Activated T-cell treated with anti-CD3 and anti-CD28 coated beads, Interleukin-2, amount 50 U/mL, for 72 hours (primary cell): ENCODE data around the gene SHROOM3. TPM values are rescaled to one million over a fixed set of nuclear protein-coding genes. Genes with fewer than 3 reads are reported as not detected.

Experiments used
- ATAC-seq, 2 donors: fragments of 150-1000 bp; cut with Tn5 transposase; replicated peaks in 1 of 2; 2 replicates each; pipeline ENCODE4 v1.10.0; 2021; ENCODE audit warnings: moderate library complexity in 2 of 2, mild to moderate bottlenecking in 1 of 2
- DNase-seq, 2 donors: peaks; one replicate each; pipeline ENCODE4 v3.0.0; 2021 to 2022; ENCODE audit warnings: mixed read lengths in 1 of 2
- H3K27ac Mint-ChIP-seq: one replicate; pipeline ENCODE4 v1.8.0; 2022; ENCODE audit warnings: mild to moderate bottlenecking, moderate library complexity, mixed read lengths
- H3K27me3 Mint-ChIP-seq: one replicate; pipeline ENCODE4 v1.8.0; 2022; ENCODE audit warnings: low read depth, mixed read lengths
- H3K36me3 Mint-ChIP-seq, 2 donors: one replicate each; pipeline ENCODE4 v1.8.0; 2022; ENCODE audit warnings: mixed read lengths in 2 of 2, mild to moderate bottlenecking in 1 of 2; ENCODE audit not compliant: insufficient read depth in 2 of 2
- H3K4me1 Mint-ChIP-seq: one replicate; pipeline ENCODE4 v1.8.0; 2022; ENCODE audit warnings: low read depth, mixed read lengths
- H3K4me3 Mint-ChIP-seq, 2 donors: one replicate each; pipeline ENCODE4 v1.8.0; 2022; ENCODE audit warnings: mild to moderate bottlenecking in 2 of 2, mixed read lengths in 2 of 2, moderate library complexity in 2 of 2
- H3K9me3 Mint-ChIP-seq, 2 donors: one replicate each; pipeline ENCODE4 v1.8.0; 2022; ENCODE audit warnings: mixed read lengths in 2 of 2
- total RNA-seq, 2 donors: library from RNA; stranded (reverse); gene quantifications; one replicate each; pipeline ENCODE4 v1.2.3, GENCODE V29; 2022

SHROOM3 gene
- total RNA-seq, 2 donors from 2014 or later, result 0.09 to 0.10 TPM

GRCh38 chr4:76540486-76540885 is 105.5 kb downstream of the SHROOM3 start:
- DNase-seq (no peak), ATAC-seq (no peak)
- Mint-ChIP-seq H3K27me3 (no peaks in the 10 kb centered on the region), H3K4me3 (no peak overlapping the region), H3K36me3 (peaks cover 0 to 2% of the 10 kb centered on the region in 2 donors), H3K4me1 (peaks cover 9% of the 10 kb centered on the region), H3K27ac (no peak overlapping the region), H3K9me3 (no peaks in the 10 kb centered on the region)

GRCh38 chr4:76543378-76543777 is 108.3 kb downstream of the SHROOM3 start:
- Mint-ChIP-seq H3K36me3 (peaks cover 0 to 2% of the 10 kb centered on the region in 2 donors), H3K27me3 (no peaks in the 10 kb centered on the region), H3K4me3 (no peak overlapping the region), H3K9me3 (no peaks in the 10 kb centered on the region), H3K4me1 (peaks cover 12% of the 10 kb centered on the region), H3K27ac (no peak overlapping the region)
- ATAC-seq (no peak), DNase-seq (no peak)

- H3K9me3 Mint-ChIP-seq, result no peaks in the 10 kb centered on the region
- no peak overlapping the region for H3K27ac Mint-ChIP-seq
- H3K27me3 Mint-ChIP-seq, result no peaks in the 10 kb centered on the region
- DNase-seq, result no peak
- peaks cover 0 to 2% of the 10 kb centered on the region in 2 donors for H3K36me3 Mint-ChIP-seq
- ATAC-seq, result no peak
- H3K4me3 Mint-ChIP-seq, result peak overlapping the region; percentile 29 to 61
- peaks cover 12% of the 10 kb centered on the region for H3K4me1 Mint-ChIP-seq
Measured at GRCh38 chr4:76544725-76545124, 109.7 kb downstream of the SHROOM3 start.

- H3K27me3 Mint-ChIP-seq, result no peaks in the 10 kb centered on the region
- H3K27ac Mint-ChIP-seq, result no peak overlapping the region
- H3K4me1 Mint-ChIP-seq, result peaks cover 12% of the 10 kb centered on the region
- peak overlapping the region; percentile 29 to 61 for H3K4me3 Mint-ChIP-seq
- DNase-seq (no peak), ATAC-seq (peak; percentile 9 to 31)
- peaks cover 0 to 2% of the 10 kb centered on the region in 2 donors for H3K36me3 Mint-ChIP-seq
- H3K9me3 Mint-ChIP-seq, result no peaks in the 10 kb centered on the region
Measured at GRCh38 chr4:76545226-76545884, 110.3 kb downstream of the SHROOM3 start.

- Mint-ChIP-seq H3K4me1 (peaks cover 12% of the 10 kb centered on the region), H3K4me3 (no peak overlapping the region), H3K27me3 (no peaks in the 10 kb centered on the region), H3K36me3 (peaks cover 0 to 2% of the 10 kb centered on the region in 2 donors), H3K9me3 (no peaks in the 10 kb centered on the region), H3K27ac (no peak overlapping the region)
- DNase-seq (no peak), ATAC-seq (no peak)
Measured at GRCh38 chr4:76546327-76546726, 111.3 kb downstream of the SHROOM3 start.

- Mint-ChIP-seq H3K4me1 (peaks cover 12% of the 10 kb centered on the region), H3K4me3 (no peak overlapping the region), H3K27ac (no peak overlapping the region), H3K9me3 (no peaks in the 10 kb centered on the region), H3K27me3 (no peaks in the 10 kb centered on the region), H3K36me3 (peaks cover 0 to 2% of the 10 kb centered on the region in 2 donors)
- ATAC-seq (no peak), DNase-seq (no peak)
Measured at GRCh38 chr4:76546759-76547742, 112.0 kb downstream of the SHROOM3 start.

GRCh38 chr4:76548704-76549103 is 113.7 kb downstream of the SHROOM3 start:
- H3K9me3 Mint-ChIP-seq, result no peaks in the 10 kb centered on the region
- H3K4me1 Mint-ChIP-seq, result peaks cover 12% of the 10 kb centered on the region
- no peak for DNase-seq
- no peaks in the 10 kb centered on the region for H3K27me3 Mint-ChIP-seq
- no peak overlapping the region for H3K27ac Mint-ChIP-seq
- no peaks in the 10 kb centered on the region for H3K36me3 Mint-ChIP-seq
- H3K4me3 Mint-ChIP-seq, result no peak overlapping the region
- no peak for ATAC-seq

GRCh38 chr4:76549765-76550164 is 114.7 kb downstream of the SHROOM3 start:
- H3K36me3 Mint-ChIP-seq, result no peaks in the 10 kb centered on the region
- peaks cover 10% of the 10 kb centered on the region for H3K4me1 Mint-ChIP-seq
- ATAC-seq, result no peak
- H3K4me3 Mint-ChIP-seq, result no peak overlapping the region
- H3K9me3 Mint-ChIP-seq, result no peaks in the 10 kb centered on the region
- no peak for DNase-seq
- no peaks in the 10 kb centered on the region for H3K27me3 Mint-ChIP-seq
- no peak overlapping the region for H3K27ac Mint-ChIP-seq

- no peaks in the 10 kb centered on the region for H3K36me3 Mint-ChIP-seq
- H3K4me1 Mint-ChIP-seq, result no peaks in the 10 kb centered on the region
- no peak for ATAC-seq
- no peaks in the 10 kb centered on the region for H3K9me3 Mint-ChIP-seq
- no peaks in the 10 kb centered on the region for H3K27me3 Mint-ChIP-seq
- H3K27ac Mint-ChIP-seq, result no peak overlapping the region
- DNase-seq, result no peak
- no peak overlapping the region for H3K4me3 Mint-ChIP-seq
Measured at GRCh38 chr4:76550966-76551780, 116.1 kb downstream of the SHROOM3 start.

GRCh38 chr4:76554630-76555029 is 119.6 kb downstream of the SHROOM3 start:
- H3K27ac Mint-ChIP-seq, result no peak overlapping the region
- peaks cover 3% of the 10 kb centered on the region for H3K27me3 Mint-ChIP-seq
- DNase-seq (no peak), ATAC-seq (no peak)
- H3K9me3 Mint-ChIP-seq, result no peaks in the 10 kb centered on the region
- H3K36me3 Mint-ChIP-seq, result no peaks in the 10 kb centered on the region
- H3K4me3 Mint-ChIP-seq, result no peak overlapping the region
- H3K4me1 Mint-ChIP-seq, result no peaks in the 10 kb centered on the region

- Mint-ChIP-seq H3K4me1 (no peaks in the 10 kb centered on the region), H3K4me3 (no peak overlapping the region), H3K9me3 (no peaks in the 10 kb centered on the region), H3K27me3 (peaks cover 7% of the 10 kb centered on the region), H3K27ac (no peak overlapping the region), H3K36me3 (no peaks in the 10 kb centered on the region)
- ATAC-seq (no peak), DNase-seq (no peak)
Measured at GRCh38 chr4:76556452-76556851, 121.4 kb downstream of the SHROOM3 start.

GRCh38 chr4:76558396-76559235 is 123.6 kb downstream of the SHROOM3 start:
- Mint-ChIP-seq H3K4me1 (no peaks in the 10 kb centered on the region), H3K4me3 (no peak overlapping the region), H3K36me3 (no peaks in the 10 kb centered on the region), H3K27ac (no peak overlapping the region), H3K27me3 (peaks cover 7% of the 10 kb centered on the region), H3K9me3 (no peaks in the 10 kb centered on the region)
- ATAC-seq, result no peak
- DNase-seq, result no peak
